HG03558 (cell line): Measurements from ENCODE around the gene KPNA4.
"Not testable (repeated sequence)": the region's sequence is repeated elsewhere in the genome, so short reads cannot be mapped to it uniquely, and the experiment has no call there.

ENCODE experiments used
- ATAC-seq: cut with Tn5 transposase; IDR thresholded peaks from one replicate; pipeline ENCODE4 v1.9.1; 2021; ENCODE audit warnings: moderate number of reproducible peaks; ENCODE audit not compliant: unreplicated experiment; ENCODE audit errors: extremely low read depth

The KPNA4 gene

DNA sequence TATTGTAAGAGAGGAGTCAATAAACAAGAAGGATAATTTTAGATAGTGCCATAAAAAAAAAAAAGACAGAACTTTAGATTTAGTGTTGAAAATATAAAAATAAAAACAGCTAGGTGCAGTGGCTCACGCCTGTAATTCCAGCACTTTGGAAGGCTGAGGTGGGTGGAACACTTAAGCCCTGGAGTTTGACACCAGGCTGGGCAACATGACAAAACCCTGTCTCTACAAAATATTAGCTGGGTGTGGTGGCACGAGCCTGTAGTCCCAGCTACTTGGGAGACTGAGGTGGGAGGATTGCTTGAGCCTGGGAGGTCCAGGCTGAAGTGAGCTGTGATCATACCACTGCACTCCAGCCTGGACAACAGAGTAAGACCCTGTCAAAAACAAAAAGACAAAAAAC is 49.0 kb downstream of the KPNA4 start:
- ATAC-seq: not testable (repeated sequence)

GRCh38 chr3:160501325-160501724 is 64.0 kb downstream of the KPNA4 start:
- no peak for ATAC-seq

- ATAC-seq: no peak
These were observed 67.2 kb downstream of the KPNA4 start for GRCh38 chr3:160498202-160498601.

DNA sequence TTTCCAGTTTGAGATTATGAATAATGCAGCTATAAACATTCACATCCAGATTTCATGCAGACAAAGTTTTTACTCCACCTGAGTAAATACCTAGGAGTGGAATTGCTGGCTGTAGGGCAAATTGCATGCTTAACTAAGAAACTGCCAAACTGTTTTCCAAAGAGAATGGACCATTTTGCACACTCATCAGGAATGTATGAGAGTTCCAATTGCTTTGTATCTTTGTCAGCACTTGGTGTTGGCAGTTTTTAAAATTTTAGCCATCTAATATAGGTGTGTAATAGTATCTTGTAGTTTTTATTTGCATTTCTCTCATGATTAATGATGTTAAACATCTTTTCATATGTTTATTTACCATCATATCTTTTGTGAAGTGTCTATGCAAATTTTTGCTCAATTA is 75.2 kb downstream of the KPNA4 start:
- no peak for ATAC-seq

DNA sequence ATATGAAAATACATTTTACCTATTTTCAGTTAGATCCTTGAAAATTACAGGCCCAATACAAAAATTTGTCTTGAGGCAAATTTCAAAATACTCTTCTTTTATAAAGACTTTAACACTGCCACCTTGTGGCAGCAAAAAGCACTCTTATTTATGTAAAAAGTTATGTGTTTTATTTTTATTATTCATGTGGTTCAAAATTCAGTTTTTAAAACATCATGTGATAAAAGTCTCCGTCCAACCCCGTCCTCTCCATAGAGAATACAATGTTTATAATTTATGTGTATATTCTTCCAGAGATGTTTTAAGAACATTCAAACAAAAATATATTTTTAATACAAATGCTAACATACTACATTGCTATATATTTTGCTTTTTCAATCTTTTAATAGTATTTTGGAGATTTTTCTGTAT is 78.9 kb downstream of the KPNA4 start:
- ATAC-seq: no peak

- no peak for ATAC-seq
These were observed 82.6 kb downstream of the KPNA4 start for GRCh38 chr3:160482796-160483195.

DNA sequence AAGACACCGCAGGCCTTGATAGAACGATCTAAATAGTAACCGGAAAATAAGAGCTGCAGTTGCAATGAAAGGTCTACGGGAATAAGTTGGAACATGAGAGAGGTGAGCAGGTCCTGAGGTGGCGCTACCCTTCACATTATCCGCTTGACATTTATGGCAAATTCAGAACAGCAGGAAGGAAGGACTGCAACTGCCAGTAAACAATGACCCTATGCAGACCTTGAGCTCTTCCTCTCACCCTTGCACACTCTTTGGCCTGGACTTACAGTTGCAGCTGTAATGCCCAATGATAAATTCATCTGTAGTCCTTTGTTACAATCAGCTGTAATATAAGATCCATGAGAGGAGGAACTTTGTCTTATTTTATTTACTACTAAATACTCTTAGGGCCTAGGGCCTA is 83.5 kb downstream of the KPNA4 start:
- ATAC-seq: no peak

- no peak for ATAC-seq
These were observed 84.4 kb downstream of the KPNA4 start for GRCh38 chr3:160480931-160481330.

GRCh38 chr3:160479376-160479775 is 86.0 kb downstream of the KPNA4 start:
- no peak for ATAC-seq

DNA sequence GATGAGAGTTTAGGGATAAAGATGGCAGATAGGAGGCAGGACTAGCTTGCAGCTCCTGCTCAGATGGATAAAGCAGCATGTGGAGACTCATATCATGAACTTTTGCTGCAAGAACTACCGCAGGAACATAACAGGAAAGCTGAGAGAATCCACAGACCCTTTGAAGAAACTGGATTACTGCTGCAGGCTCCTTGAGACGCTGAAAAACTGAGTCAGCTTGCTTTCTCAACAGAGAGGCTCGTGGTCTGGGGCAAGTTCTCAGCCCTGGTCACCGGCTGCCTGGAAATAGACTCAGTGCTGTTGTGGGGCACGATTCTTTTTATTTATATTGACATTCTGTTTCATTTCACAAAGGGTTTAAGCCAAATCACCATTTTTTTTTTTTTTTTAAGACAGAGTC is 87.0 kb downstream of the KPNA4 start:
- ATAC-seq: no peak

DNA sequence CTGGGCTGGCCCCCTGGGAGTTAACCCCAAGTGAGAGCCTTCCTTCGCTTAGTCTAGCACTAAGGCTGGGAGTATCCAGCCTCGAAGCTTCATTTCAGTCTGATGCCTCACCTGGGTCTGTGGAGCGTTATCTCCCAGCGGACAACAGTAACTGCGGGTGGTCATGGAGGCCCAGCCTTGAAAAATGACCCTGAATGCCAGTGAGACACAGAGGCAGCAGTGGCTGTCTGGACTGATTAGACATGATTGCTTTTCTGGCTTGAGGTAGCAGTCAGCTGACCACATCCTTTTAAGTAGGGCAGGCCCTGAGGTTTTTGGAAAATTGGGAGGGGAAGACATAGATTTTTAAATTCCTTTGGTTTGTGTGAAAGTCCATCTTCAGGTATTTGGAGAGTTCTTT is 87.6 kb downstream of the KPNA4 start:
- ATAC-seq: no peak

DNA sequence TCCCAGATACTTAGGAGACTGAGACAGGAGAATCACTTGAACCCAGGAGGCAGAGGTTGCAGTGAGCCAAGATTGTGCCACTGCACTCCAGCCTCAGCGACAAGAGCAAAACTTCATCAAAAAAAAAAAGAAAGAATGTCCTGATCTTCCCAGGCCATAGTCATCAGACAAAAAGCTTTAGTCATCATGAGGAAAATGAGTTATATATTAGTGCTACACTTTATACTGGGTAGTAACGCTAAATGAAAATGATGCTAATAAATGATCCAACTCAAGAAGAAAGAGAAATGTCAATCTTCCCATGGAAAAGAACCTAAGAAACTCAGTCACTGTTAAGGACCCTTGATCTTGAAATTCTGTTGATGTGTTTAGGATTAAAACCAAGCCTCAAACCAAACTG is 89.5 kb downstream of the KPNA4 start:
- ATAC-seq: no peak

GRCh38 chr3:160475153-160475552 is 90.2 kb downstream of the KPNA4 start:
- ATAC-seq: no peak

- no peak for ATAC-seq
These were observed 90.9 kb downstream of the KPNA4 start for GRCh38 chr3:160474416-160474838.

- ATAC-seq: no peak
These were observed 91.4 kb downstream of the KPNA4 start for GRCh38 chr3:160473978-160474377.

DNA sequence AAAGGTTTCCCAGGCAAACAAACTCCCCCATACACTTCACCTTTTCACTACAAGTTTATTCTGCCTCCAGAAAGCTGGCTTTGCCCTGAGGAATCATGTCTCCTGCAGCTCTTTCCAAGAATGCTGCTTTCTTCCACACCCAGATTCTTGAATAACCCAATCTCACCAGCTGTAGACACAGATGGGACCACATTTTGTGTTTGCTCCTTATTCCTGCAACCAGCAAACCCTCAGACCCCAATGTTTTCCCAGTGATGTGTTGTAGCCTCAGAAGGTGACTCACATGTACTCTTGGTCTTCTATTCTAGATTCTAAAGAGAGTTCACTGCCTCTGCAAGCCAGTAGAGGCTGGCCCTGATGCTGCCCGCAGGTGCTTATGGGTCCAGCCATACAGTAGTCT is 92.2 kb downstream of the KPNA4 start:
- no peak for ATAC-seq

- ATAC-seq: no peak
These were observed 93.0 kb downstream of the KPNA4 start for GRCh38 chr3:160472344-160472743.

DNA sequence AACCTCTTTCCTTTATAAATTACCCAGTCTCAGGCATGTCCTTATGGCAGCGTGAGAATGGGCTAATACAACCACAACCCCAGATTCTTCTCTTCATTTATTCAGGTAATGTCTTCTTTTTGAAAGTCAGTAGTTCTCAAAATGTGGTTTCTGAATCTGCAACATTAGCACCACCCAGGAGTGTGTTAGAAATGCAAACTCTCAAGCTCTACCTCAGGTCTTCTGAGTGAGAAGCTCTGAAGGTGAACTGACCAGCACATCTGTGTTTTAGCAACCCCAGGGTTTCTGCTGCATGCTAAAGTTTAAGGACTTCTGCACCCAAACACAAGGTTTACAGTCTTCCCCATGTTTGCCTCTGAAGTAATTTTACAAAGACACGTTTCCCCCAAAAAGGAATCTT is 93.5 kb downstream of the KPNA4 start:
- no peak for ATAC-seq

GRCh38 chr3:160470181-160470580 is 95.2 kb downstream of the KPNA4 start:
- ATAC-seq: no peak

- no peak for ATAC-seq
These were observed 100.4 kb downstream of the KPNA4 start for GRCh38 chr3:160464971-160465370.

- ATAC-seq: no peak
These were observed 101.0 kb downstream of the KPNA4 start for GRCh38 chr3:160464321-160464720.

DNA sequence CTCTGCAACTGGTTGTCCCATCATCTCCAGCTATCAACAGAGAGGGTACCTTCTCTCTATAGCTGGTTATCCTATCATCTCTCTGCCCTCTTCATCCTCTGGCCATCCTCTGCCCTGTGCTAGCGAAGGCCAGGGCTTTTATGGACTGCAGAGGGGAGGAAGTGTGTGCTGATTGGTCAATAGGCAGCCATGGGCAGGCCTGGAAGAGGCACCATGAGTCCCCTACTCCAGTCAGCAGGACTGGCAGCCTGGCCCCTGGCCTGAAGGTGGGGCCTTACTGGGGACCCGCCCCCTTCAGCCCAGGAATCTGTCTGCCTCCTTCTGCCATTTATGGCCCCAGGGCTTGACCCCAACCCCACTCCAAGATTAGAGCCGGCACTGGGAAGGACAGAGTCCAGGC is 105.3 kb downstream of the KPNA4 start:
- no peak for ATAC-seq

DNA sequence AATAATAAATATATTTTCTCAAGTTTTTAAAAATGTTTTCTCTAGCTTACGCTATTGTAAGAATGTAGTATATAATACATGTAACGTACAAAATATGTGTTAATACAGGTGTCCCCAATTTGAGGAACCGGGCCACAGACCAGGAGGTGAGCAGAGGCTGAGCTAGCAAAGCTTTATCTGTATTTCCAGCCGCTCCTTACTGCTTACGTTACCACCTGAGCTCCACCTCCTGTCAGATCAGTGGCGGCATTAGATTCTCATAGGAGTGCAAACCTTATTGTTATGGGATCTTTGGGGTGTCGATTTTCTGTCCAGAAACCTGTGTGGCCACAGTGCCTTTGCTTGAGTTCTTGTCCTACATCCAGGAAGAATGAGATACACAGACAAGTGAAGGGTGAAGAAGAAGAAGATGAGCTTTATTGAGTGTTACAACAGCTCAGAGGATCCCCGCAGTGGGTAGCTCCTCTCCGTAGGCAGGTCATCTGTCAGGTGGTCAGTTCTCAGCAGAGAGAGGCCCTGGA is 105.9 kb downstream of the KPNA4 start:
- ATAC-seq: no peak
